Right atrium auricular region (tissue), 2 donors: ENCODE results near the gene NECAB2. TPM values are rescaled to one million over a fixed set of nuclear protein-coding genes. Genes with fewer than 3 reads are reported as not detected.

Experiments used
- DNase-seq: peaks from one replicate; pipeline ENCODE4 v3.0.0-alpha.2; 2019; ENCODE audit warnings: low spot score
- H3K27ac ChIP-seq, 2 donors: fragments of 200-600 bp; sonication (generic); 1 replicate in 1 of 2; 2 replicates in 1 of 2; pipeline ENCODE4 v1.5.1; 2016 to 2019
- H3K27me3 ChIP-seq, 2 donors: fragments of 200-600 bp; sonication (generic); one replicate each; pipeline versions ENCODE4 v1.5.1 to v1.6.0; 2017 to 2019
- H3K36me3 ChIP-seq: fragments of 200-600 bp; sonication (generic); one replicate; pipeline ENCODE4 v1.5.1; 2016
- H3K4me1 ChIP-seq, 2 donors: fragments of 200-600 bp; sonication (generic); one replicate each; pipeline versions ENCODE4 v1.5.1 to v1.6.0; 2017 to 2019
- H3K4me3 ChIP-seq, 2 donors: fragments of 200-600 bp; sonication (generic); 1 replicate in 1 of 2; 2 replicates in 1 of 2; pipeline ENCODE4 v1.5.1; 2017 to 2019; ENCODE audit warnings: mild to moderate bottlenecking in 1 of 2, moderate library complexity in 1 of 2
- H3K9me3 ChIP-seq, 2 donors: fragments of 200-600 bp; sonication (generic); one replicate each; pipeline ENCODE4 v1.5.1; 2019
- CTCF ChIP-seq, 2 donors: fragments of 200-600 bp; sonication (generic); IDR thresholded peaks; one replicate each; pipeline ENCODE4 v1.5.1; 2019; ENCODE audit warnings: antibody characterized with exemption in 2 of 2
- total RNA-seq, 2 donors: library from RNA; depleted of rRNA; stranded (reverse); fragments of >200 nt; gene quantifications; one replicate each; pipeline ENCODE4 v1.1.0, GENCODE V29; 2016

Gene NECAB2
- total RNA-seq, 2 donors from 2014 or later, result 0.71 TPM; not detected in 1

- peaks cover 10% of the 10 kb centered on the region for H3K36me3 ChIP-seq
- no peak for DNase-seq
- H3K9me3 ChIP-seq, result no peaks in the 10 kb centered on the region
- no peaks in the 10 kb centered on the region for H3K4me1 ChIP-seq
- no peak overlapping the region for H3K27ac ChIP-seq
- no peaks in the 10 kb centered on the region for H3K27me3 ChIP-seq
- H3K4me3 ChIP-seq, result peak overlapping the region; percentile 37 to 47
- no peak for TF ChIP-seq CTCF (IDR thresholded peaks at IDR 0.05)
Observed at GRCh38 chr16:83968306-83968851, 335 bp downstream of the NECAB2 start.

- no peaks in the 10 kb centered on the region for H3K4me1 ChIP-seq
- no peak for DNase-seq
- H3K4me3 ChIP-seq, result peak overlapping the region in 1 of 2 donors; percentile 22
- peaks cover 10% of the 10 kb centered on the region for H3K36me3 ChIP-seq
- no peaks in the 10 kb centered on the region for H3K9me3 ChIP-seq
- H3K27me3 ChIP-seq, result no peaks in the 10 kb centered on the region
- no peak overlapping the region for H3K27ac ChIP-seq
- no peak for TF ChIP-seq CTCF (IDR thresholded peaks at IDR 0.05)
Observed at GRCh38 chr16:83968891-83969649, 1.0 kb downstream of the NECAB2 start.

GRCh38 chr16:83969771-83970429, 1.9 kb downstream of the NECAB2 start:
- Histone ChIP-seq H3K4me1 (no peaks in the 10 kb centered on the region), H3K27ac (no peak overlapping the region), H3K27me3 (no peaks in the 10 kb centered on the region), H3K36me3 (peaks cover 10% of the 10 kb centered on the region), H3K9me3 (no peaks in the 10 kb centered on the region), H3K4me3 (no peak overlapping the region)
- TF ChIP-seq CTCF (IDR thresholded peaks at IDR 0.05), result no peak
- no peak for DNase-seq

- no peaks in the 10 kb centered on the region for H3K4me1 ChIP-seq
- no peak overlapping the region for H3K27ac ChIP-seq
- no peak overlapping the region for H3K4me3 ChIP-seq
- no peaks in the 10 kb centered on the region for H3K9me3 ChIP-seq
- H3K27me3 ChIP-seq, result no peaks in the 10 kb centered on the region
- H3K36me3 ChIP-seq, result peaks cover 5% of the 10 kb centered on the region
- DNase-seq, result no peak
- no peak for TF ChIP-seq CTCF (IDR thresholded peaks at IDR 0.05)
Observed at GRCh38 chr16:83970430-83970815, 2.4 kb downstream of the NECAB2 start.

- no peak overlapping the region for H3K4me3 ChIP-seq
- H3K27me3 ChIP-seq, result no peaks in the 10 kb centered on the region
- H3K4me1 ChIP-seq, result no peaks in the 10 kb centered on the region
- no peak overlapping the region for H3K27ac ChIP-seq
- no peak for DNase-seq
- no peaks in the 10 kb centered on the region for H3K36me3 ChIP-seq
- no peak for TF ChIP-seq CTCF (IDR thresholded peaks at IDR 0.05)
- H3K9me3 ChIP-seq, result no peaks in the 10 kb centered on the region
Observed at GRCh38 chr16:83971165-83972130, 3.4 kb downstream of the NECAB2 start.
